GM23248 (cell line): Measurements from ENCODE around the gene GAGE10. TPM values are rescaled to one million over a fixed set of nuclear protein-coding genes. Genes with fewer than 3 reads are reported as not detected.
A peak's percentile ranks its signal among the peaks of the same experiment; 100 is the strongest.

Source experiments
- DNase-seq: peaks from one replicate; pipeline ENCODE4 v3.0.0-alpha.2; 2015
- H2AFZ ChIP-seq: fragments of 200-600 bp; sonication (generic); 2 replicates; pipeline ENCODE4 v1.6.1; 2016; ENCODE audit warnings: antibody characterized with exemption
- H3F3A ChIP-seq: fragments of 200-600 bp; sonication (generic); 2 replicates; pipeline ENCODE4 v1.6.1; 2016; ENCODE audit warnings: mild to moderate bottlenecking, antibody characterized with exemption, mixed run types; ENCODE audit not compliant: insufficient read depth
- H3K27ac ChIP-seq: fragments of 200-600 bp; sonication (generic); 2 replicates; pipeline ENCODE4 v1.5.1; 2016; ENCODE audit warnings: mild to moderate bottlenecking
- H3K27me3 ChIP-seq: fragments of 200-600 bp; sonication (generic); replicated peaks from 2 replicates; pipeline ENCODE4 v1.6.1; 2016; ENCODE audit warnings: mild to moderate bottlenecking; ENCODE audit not compliant: insufficient read depth
- H3K36me3 ChIP-seq: fragments of 200-600 bp; sonication (generic); 2 replicates; pipeline ENCODE4 v1.6.1; 2016; ENCODE audit warnings: low read depth, mild to moderate bottlenecking
- H3K4me1 ChIP-seq: fragments of 200-600 bp; sonication (generic); 2 replicates; pipeline ENCODE4 v1.6.1; 2016; ENCODE audit warnings: mild to moderate bottlenecking; ENCODE audit not compliant: insufficient read depth
- H3K4me2 ChIP-seq: fragments of 200-600 bp; sonication (generic); one replicate; pipeline ENCODE4 v1.6.1; 2016; ENCODE audit warnings: mild to moderate bottlenecking; ENCODE audit not compliant: unreplicated experiment
- H3K4me3 ChIP-seq: fragments of 200-600 bp; sonication (generic); 2 replicates; pipeline ENCODE4 v1.5.1; 2016; ENCODE audit warnings: mild to moderate bottlenecking
- H3K79me2 ChIP-seq: fragments of 200-600 bp; sonication (generic); 2 replicates; pipeline ENCODE4 v1.6.1; 2016; ENCODE audit warnings: mild to moderate bottlenecking; ENCODE audit not compliant: insufficient read depth
- H3K9ac ChIP-seq: fragments of 200-600 bp; sonication (generic); 2 replicates; pipeline ENCODE4 v1.6.1; 2016; ENCODE audit warnings: mild to moderate bottlenecking
- H3K9me2 ChIP-seq: fragments of 200-600 bp; sonication (generic); 2 replicates; pipeline ENCODE4 v1.6.1; 2016; ENCODE audit warnings: mixed run types, mild to moderate bottlenecking, moderate library complexity; ENCODE audit not compliant: insufficient read depth
- H3K9me3 ChIP-seq: fragments of 200-600 bp; sonication (generic); one replicate; pipeline ENCODE4 v1.6.1; 2017; ENCODE audit warnings: low read depth
- H4K20me1 ChIP-seq: fragments of 200-600 bp; sonication (generic); 2 replicates; pipeline ENCODE4 v1.6.0; 2016; ENCODE audit not compliant: insufficient read depth
- EZH2 ChIP-seq: fragments of 200-600 bp; sonication (generic); IDR thresholded peaks from 2 replicates; pipeline ENCODE4 v1.6.1; 2018; ENCODE audit warnings: antibody characterized with exemption, mild to moderate bottlenecking; ENCODE audit not compliant: insufficient read depth, poor library complexity, severe bottlenecking
- EZH2phosphoT487 ChIP-seq: fragments of 200-600 bp; sonication (generic); IDR thresholded peaks from 2 replicates; pipeline ENCODE4 v1.6.1; 2018; ENCODE audit warnings: antibody characterized with exemption, moderate library complexity, mild to moderate bottlenecking, low read depth; ENCODE audit not compliant: insufficient read depth
- WGBS, 2 experiments: methylation state at CpG; one replicate each; pipeline ENCODE4 v1.1.6; 2015 to 2017; ENCODE audit warnings: low lambda C conversion rate in 2 of 2, low coverage in 1 of 2; ENCODE audit errors: missing lambda C conversion rate in 2 of 2; 5-methylcytosine and 5-hydroxymethylcytosine counted together
- in situ Hi-C: fragments of 300-500 bp; cut with MboI; formaldehyde crosslinking; loops from 2 replicates; pipeline ENCODE4 v1.15.0; 2020
- polyA plus RNA-seq: library from polyadenylated mRNA; unstranded; fragments of >200 nt; fragmentation: Nextera tagmentation; extraction: Ambion mirVana; gene quantifications from 2 replicates; pipeline ENCODE4 v1.2.1, GENCODE V29; 2016
- total RNA-seq: library from RNA; depleted of rRNA; stranded (reverse); fragments of >200 nt; shearing (Covaris generic); gene quantifications from 2 replicates; pipeline ENCODE4 v1.2.3, GENCODE V29; 2014

GAGE10 gene
- total and polyA plus RNA-seq, 2 experiments from 2014 or later: not detected

GRCh38 chrX:49272421-49272820, 31.0 kb upstream of the GAGE10 start:
- Histone ChIP-seq H3K79me2 (peaks cover 36% of the 10 kb centered on the region), H3K27me3 (no peaks in the 10 kb centered on the region), H3K4me1 (peaks cover 6% of the 10 kb centered on the region; the same call in 1 of the 2 replicates), H3K4me2 (no peak overlapping the region), H3F3A (no peaks in the 10 kb centered on the region), H3K27ac (no peak overlapping the region), H2AFZ (no peak overlapping the region), H3K9ac (no peak overlapping the region), H3K4me3 (no peak overlapping the region), H4K20me1 (no peaks in the 10 kb centered on the region), H3K9me2 (no peaks in the 10 kb centered on the region), H3K36me3 (no peaks in the 10 kb centered on the region), H3K9me3 (no peaks in the 10 kb centered on the region)
- 53 to 56% methylated on average over 6 of the region's 6 CpGs for WGBS, 2 experiments
- DNase-seq: no peak
- in situ Hi-C loops: no loop called here
- TF ChIP-seq EZH2 (no peak), EZH2phosphoT487 (no peak)

- H3K79me2 ChIP-seq: peaks cover 36% of the 10 kb centered on the region
- no peak overlapping the region for H3K9ac ChIP-seq
- in situ Hi-C loops: no loop called here
- H3K27me3 ChIP-seq: no peaks in the 10 kb centered on the region
- no peaks in the 10 kb centered on the region for H3K9me3 ChIP-seq
- WGBS, 2 experiments: 73 to 77% methylated on average over 8 of the region's 8 CpGs
- H3K27ac ChIP-seq: no peak overlapping the region
- H3F3A ChIP-seq: no peaks in the 10 kb centered on the region
- no peak for TF ChIP-seq EZH2
- no peak for TF ChIP-seq EZH2phosphoT487
- no peak overlapping the region for H2AFZ ChIP-seq
- H3K36me3 ChIP-seq: no peaks in the 10 kb centered on the region
- H4K20me1 ChIP-seq: no peaks in the 10 kb centered on the region
- no peak overlapping the region for H3K4me3 ChIP-seq
- no peak overlapping the region for H3K4me2 ChIP-seq
- peaks cover 6% of the 10 kb centered on the region; the same call in 1 of the 2 replicates for H3K4me1 ChIP-seq
- no peaks in the 10 kb centered on the region for H3K9me2 ChIP-seq
- no peak for DNase-seq
Observed at GRCh38 chrX:49273181-49273727, 30.2 kb upstream of the GAGE10 start.

GRCh38 chrX:49276207-49276606, 27.2 kb upstream of the GAGE10 start:
- no peak overlapping the region for H3K4me2 ChIP-seq
- no peaks in the 10 kb centered on the region for H4K20me1 ChIP-seq
- in situ Hi-C loops: no loop called here
- H3K9me2 ChIP-seq: no peaks in the 10 kb centered on the region
- no peak overlapping the region for H3K9ac ChIP-seq
- no peaks in the 10 kb centered on the region for H3K4me1 ChIP-seq
- no peak overlapping the region for H3K27ac ChIP-seq
- no peak overlapping the region for H3K4me3 ChIP-seq
- H3K9me3 ChIP-seq: no peaks in the 10 kb centered on the region
- H2AFZ ChIP-seq: no peak overlapping the region
- DNase-seq: no peak
- TF ChIP-seq EZH2phosphoT487 (no peak), EZH2 (no peak)
- H3K27me3 ChIP-seq: no peaks in the 10 kb centered on the region
- H3F3A ChIP-seq: no peaks in the 10 kb centered on the region
- H3K36me3 ChIP-seq: no peaks in the 10 kb centered on the region
- H3K79me2 ChIP-seq: peaks cover 25% of the 10 kb centered on the region
- WGBS, 2 experiments: 69 to 87% methylated on average over 1 of the region's 1 CpG

- no peaks in the 10 kb centered on the region for H3K36me3 ChIP-seq
- no peak overlapping the region for H3K4me3 ChIP-seq
- in situ Hi-C loops: no loop called here
- TF ChIP-seq EZH2phosphoT487 (no peak), EZH2 (no peak)
- 74 to 75% methylated on average over 14 to 19 of the region's 19 CpGs for WGBS, 2 experiments
- H3K9me3 ChIP-seq: no peaks in the 10 kb centered on the region
- no peak overlapping the region for H2AFZ ChIP-seq
- no peaks in the 10 kb centered on the region for H4K20me1 ChIP-seq
- peaks cover 18% of the 10 kb centered on the region for H3K79me2 ChIP-seq
- H3F3A ChIP-seq: no peaks in the 10 kb centered on the region
- no peak overlapping the region for H3K4me2 ChIP-seq
- H3K9me2 ChIP-seq: no peaks in the 10 kb centered on the region
- H3K27ac ChIP-seq: no peak overlapping the region
- H3K4me1 ChIP-seq: no peaks in the 10 kb centered on the region
- peak; percentile 38 for DNase-seq
- no peaks in the 10 kb centered on the region for H3K27me3 ChIP-seq
- H3K9ac ChIP-seq: no peak overlapping the region
Observed at GRCh38 chrX:49276671-49277534, 26.5 kb upstream of the GAGE10 start.
